HepG2 (cell line): ENCODE measurements around the gene ANKRD12.

Experiments
- CHD2 ChIP-seq: IDR thresholded peaks from 2 replicates; pipeline ENCODE4 v1.6.1; 2011; ENCODE audit warnings: low read depth, low read length, improper control_type of control experiment
- ELF4 ChIP-seq: sonication (generic); formaldehyde crosslinking; IDR thresholded peaks from 2 replicates; pipeline ENCODE4 v1.5.0; 2020; ENCODE audit warnings: missing genetic modification reagents, mild to moderate bottlenecking, moderate library complexity, borderline replicate concordance
- FOXA3 ChIP-seq: IDR thresholded peaks from 2 replicates; pipeline ENCODE4 v1.6.1; 2016; ENCODE audit warnings: missing genetic modification reagents, missing compliant biosample characterization
- FOXP1 ChIP-seq, 2 experiments: fragments of 450-650 bp in 1 of 2; IDR thresholded peaks; 2 replicates each; pipeline ENCODE4 v1.6.1; 2017 to 2018; ENCODE audit warnings: antibody characterized with exemption in 1 of 2
- JUN ChIP-seq: sonication (generic); formaldehyde crosslinking; IDR thresholded peaks from 2 replicates; pipeline ENCODE4 v1.4.0; 2020; ENCODE audit warnings: mild to moderate bottlenecking, missing genetic modification reagents
- MAF1 ChIP-seq: sonication (generic); formaldehyde crosslinking; IDR thresholded peaks from 2 replicates; pipeline ENCODE4 v1.5.0; 2020; ENCODE audit warnings: missing genetic modification reagents, borderline replicate concordance
- MXI1 ChIP-seq: IDR thresholded peaks from 3 replicates; pipeline ENCODE4 v1.6.1; 2012; ENCODE audit warnings: low read depth, low read length, inconsistent platforms, borderline replicate concordance
- PITX1 ChIP-seq: sonication (generic); formaldehyde crosslinking; IDR thresholded peaks from 2 replicates; pipeline ENCODE4 v1.5.1; 2020; ENCODE audit warnings: mild to moderate bottlenecking, missing genetic modification reagents
- POLR2A ChIP-seq, 2 experiments: IDR thresholded peaks; 2 replicates each; pipeline ENCODE4 v1.6.1; 2011; ENCODE audit warnings: low read depth in 2 of 2, low read length in 2 of 2, mild to moderate bottlenecking in 1 of 2, moderate library complexity in 1 of 2; ENCODE audit not compliant: insufficient read depth in 1 of 2
- SUZ12 ChIP-seq: fragments of 150-350 bp; IDR thresholded peaks from 2 replicates; pipeline ENCODE4 v1.6.1; 2014; ENCODE audit warnings: low read depth, low read length
- TCF7L2 ChIP-seq: IDR thresholded peaks from 2 replicates; pipeline ENCODE4 v1.6.1; 2011; ENCODE audit warnings: mild to moderate bottlenecking, low read depth, low read length, moderate library complexity
- ZNF382 ChIP-seq: sonication (generic); formaldehyde crosslinking; IDR thresholded peaks from 2 replicates; pipeline ENCODE4 v1.5.0; 2020; ENCODE audit warnings: missing genetic modification reagents, mild to moderate bottlenecking, borderline replicate concordance
- ZNF510 ChIP-seq: sonication (generic); formaldehyde crosslinking; IDR thresholded peaks from 2 replicates; pipeline ENCODE4 v1.4.0; 2020; ENCODE audit warnings: low read depth, mild to moderate bottlenecking, missing genetic modification reagents
- TF ChIP-seq, protein P1 (sequence below): sonication (generic); formaldehyde crosslinking; IDR thresholded peaks from 2 replicates; pipeline ENCODE4 v1.5.0; 2020; ENCODE audit warnings: mild to moderate bottlenecking, missing genetic modification reagents, moderate library complexity

DNA sequence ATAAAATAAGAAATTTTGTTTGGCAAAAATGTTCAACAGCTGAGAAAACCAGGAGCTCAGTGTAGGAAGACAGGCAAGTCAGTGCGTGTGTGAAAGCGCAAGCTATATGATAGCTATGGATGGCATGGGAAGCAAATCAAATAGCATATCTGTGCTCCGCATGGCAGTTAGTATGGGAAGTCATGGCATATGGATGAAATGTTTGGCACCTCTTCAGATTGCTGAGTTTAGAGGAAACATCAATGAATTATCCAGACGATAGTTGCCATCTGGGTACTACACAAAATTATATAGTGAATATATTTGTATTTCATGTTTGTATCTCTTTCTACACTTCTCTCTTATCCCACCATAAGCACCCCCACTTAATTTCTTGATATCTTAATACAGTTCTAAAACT lies 112.1 kb downstream of the ANKRD12 start:
- no peak for TF ChIP-seq TCF7L2
- TF ChIP-seq SUZ12: no peak
- no peak for TF ChIP-seq JUN (CRISPR knock-in tag)
- TF ChIP-seq, protein P1, sequence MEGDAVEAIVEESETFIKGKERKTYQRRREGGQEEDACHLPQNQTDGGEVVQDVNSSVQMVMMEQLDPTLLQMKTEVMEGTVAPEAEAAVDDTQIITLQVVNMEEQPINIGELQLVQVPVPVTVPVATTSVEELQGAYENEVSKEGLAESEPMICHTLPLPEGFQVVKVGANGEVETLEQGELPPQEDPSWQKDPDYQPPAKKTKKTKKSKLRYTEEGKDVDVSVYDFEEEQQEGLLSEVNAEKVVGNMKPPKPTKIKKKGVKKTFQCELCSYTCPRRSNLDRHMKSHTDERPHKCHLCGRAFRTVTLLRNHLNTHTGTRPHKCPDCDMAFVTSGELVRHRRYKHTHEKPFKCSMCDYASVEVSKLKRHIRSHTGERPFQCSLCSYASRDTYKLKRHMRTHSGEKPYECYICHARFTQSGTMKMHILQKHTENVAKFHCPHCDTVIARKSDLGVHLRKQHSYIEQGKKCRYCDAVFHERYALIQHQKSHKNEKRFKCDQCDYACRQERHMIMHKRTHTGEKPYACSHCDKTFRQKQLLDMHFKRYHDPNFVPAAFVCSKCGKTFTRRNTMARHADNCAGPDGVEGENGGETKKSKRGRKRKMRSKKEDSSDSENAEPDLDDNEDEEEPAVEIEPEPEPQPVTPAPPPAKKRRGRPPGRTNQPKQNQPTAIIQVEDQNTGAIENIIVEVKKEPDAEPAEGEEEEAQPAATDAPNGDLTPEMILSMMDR (CRISPR knock-in tag): no peak
- no peak for TF ChIP-seq POLR2A (IDR thresholded peaks at IDR 0.05; ENCODE audit: insufficient read depth in 1 of 2, low read depth in 2 of 2, low read length in 2 of 2)
- no peak for TF ChIP-seq MXI1
- no peak for TF ChIP-seq ZNF382 (CRISPR knock-in tag)
- no peak for TF ChIP-seq FOXA3 (CRISPR knock-in tag)
- TF ChIP-seq ZNF510 (CRISPR knock-in tag): no peak
- no peak for TF ChIP-seq ELF4 (CRISPR knock-in tag)
- no peak for TF ChIP-seq PITX1 (CRISPR knock-in tag)
- TF ChIP-seq FOXP1 (IDR thresholded peaks at IDR 0.05): no peak
- TF ChIP-seq FOXP1 (CRISPR knock-in tag; IDR thresholded peaks at IDR 0.05): no peak
- TF ChIP-seq MAF1 (CRISPR knock-in tag): no peak
- no peak for TF ChIP-seq CHD2
